Activated CD4-positive, alpha-beta T cell treated with anti-CD3 and anti-CD28 coated beads, Interleukin-2, amount 10 ng/mL, durations not matched to agents 24 days and 14 days (primary cell): ENCODE measurements around the gene DLG2. TPM values are rescaled to one million over a fixed set of nuclear protein-coding genes. Genes with fewer than 3 reads are reported as not detected.
"Not testable (repeated sequence)": the region's sequence is repeated elsewhere in the genome, so short reads cannot be mapped to it uniquely, and the experiment has no call there.

Experiments
- DNase-seq: peaks from one replicate; pipeline ENCODE4 v3.0.0; 2022
- H3K27ac Mint-ChIP-seq: one replicate; pipeline ENCODE4 v1.8.0; 2022; ENCODE audit warnings: mild to moderate bottlenecking, mixed read lengths
- H3K27me3 Mint-ChIP-seq: one replicate; pipeline ENCODE4 v1.8.0; 2022; ENCODE audit warnings: mixed read lengths
- H3K36me3 Mint-ChIP-seq: one replicate; pipeline ENCODE4 v1.8.0; 2022; ENCODE audit warnings: low read depth, mild to moderate bottlenecking, mixed read lengths
- H3K4me1 Mint-ChIP-seq: one replicate; pipeline ENCODE4 v1.8.0; 2021; ENCODE audit warnings: mixed read lengths
- H3K4me3 Mint-ChIP-seq: one replicate; pipeline ENCODE4 v1.8.0; 2022; ENCODE audit warnings: mild to moderate bottlenecking, moderate library complexity, mixed read lengths
- H3K9me3 Mint-ChIP-seq: one replicate; pipeline ENCODE4 v1.8.0; 2021; ENCODE audit warnings: mixed read lengths
- intact Hi-C: fragments of 100-400 bp; cut with micrococcal nuclease; formaldehyde crosslinking; loops from one replicate; pipeline ENCODE4 v1.15.1; 2023
- total RNA-seq: library from RNA; stranded (reverse); gene quantifications from 2 replicates; pipeline ENCODE4 v1.2.3, GENCODE V29; 2022

Gene DLG2
- total RNA-seq, 1 donor from 2014 or later = 1.0 TPM

GRCh38 chr11:85229723-85230122 lies 397.4 kb downstream of the DLG2 start:
- H3K4me3 Mint-ChIP-seq, H3K9me3 Mint-ChIP-seq, H3K27ac Mint-ChIP-seq, DNase-seq, intact Hi-C loops, H3K36me3 Mint-ChIP-seq, H3K4me1 Mint-ChIP-seq, H3K27me3 Mint-ChIP-seq: not testable (repeated sequence)

GRCh38 chr11:85196968-85197367 lies 430.2 kb downstream of the DLG2 start:
- DNase-seq = no peak
- Mint-ChIP-seq H3K36me3 (no peaks in the 10 kb centered on the region), H3K27me3 (no peaks in the 10 kb centered on the region), H3K4me1 (no peaks in the 10 kb centered on the region), H3K4me3 (no peak overlapping the region), H3K27ac (no peak overlapping the region), H3K9me3 (no peaks in the 10 kb centered on the region)
- intact Hi-C loops = no loop called here

- intact Hi-C loops = no loop called here
- Mint-ChIP-seq H3K4me3 (no peak overlapping the region), H3K27me3 (no peaks in the 10 kb centered on the region), H3K27ac (no peak overlapping the region), H3K4me1 (no peaks in the 10 kb centered on the region), H3K36me3 (no peaks in the 10 kb centered on the region), H3K9me3 (no peaks in the 10 kb centered on the region)
- DNase-seq = no peak
Observed at GRCh38 chr11:85195934-85196333, 431.2 kb downstream of the DLG2 start.

- H3K27me3 Mint-ChIP-seq = no peaks in the 10 kb centered on the region
- H3K36me3 Mint-ChIP-seq = no peaks in the 10 kb centered on the region
- DNase-seq = no peak
- intact Hi-C loops = no loop called here
- peaks cover 7% of the 10 kb centered on the region for H3K9me3 Mint-ChIP-seq
- no peak overlapping the region for H3K27ac Mint-ChIP-seq
- H3K4me3 Mint-ChIP-seq = no peak overlapping the region
- no peaks in the 10 kb centered on the region for H3K4me1 Mint-ChIP-seq
Observed at GRCh38 chr11:85187992-85188391, 439.2 kb downstream of the DLG2 start.

GRCh38 chr11:85184721-85185120 lies 442.4 kb downstream of the DLG2 start:
- no peak overlapping the region for H3K27ac Mint-ChIP-seq
- no peaks in the 10 kb centered on the region for H3K36me3 Mint-ChIP-seq
- no peak overlapping the region for H3K4me3 Mint-ChIP-seq
- peaks cover 7% of the 10 kb centered on the region for H3K9me3 Mint-ChIP-seq
- no peaks in the 10 kb centered on the region for H3K27me3 Mint-ChIP-seq
- intact Hi-C loops = no loop called here
- no peak for DNase-seq
- H3K4me1 Mint-ChIP-seq = no peaks in the 10 kb centered on the region

- intact Hi-C loops = no loop called here
- H3K27me3 Mint-ChIP-seq = no peaks in the 10 kb centered on the region
- no peaks in the 10 kb centered on the region for H3K36me3 Mint-ChIP-seq
- H3K4me3 Mint-ChIP-seq = no peak overlapping the region
- H3K27ac Mint-ChIP-seq = no peak overlapping the region
- H3K9me3 Mint-ChIP-seq = peaks cover 2% of the 10 kb centered on the region
- no peaks in the 10 kb centered on the region for H3K4me1 Mint-ChIP-seq
- DNase-seq = no peak
Observed at GRCh38 chr11:85182441-85183387, 444.4 kb downstream of the DLG2 start.

GRCh38 chr11:85180528-85180927 lies 446.6 kb downstream of the DLG2 start:
- no peaks in the 10 kb centered on the region for H3K27me3 Mint-ChIP-seq
- no peaks in the 10 kb centered on the region for H3K36me3 Mint-ChIP-seq
- intact Hi-C loops = no loop called here
- H3K9me3 Mint-ChIP-seq = peaks cover 6% of the 10 kb centered on the region
- H3K27ac Mint-ChIP-seq = no peak overlapping the region
- DNase-seq = no peak
- H3K4me3 Mint-ChIP-seq = no peak overlapping the region
- no peaks in the 10 kb centered on the region for H3K4me1 Mint-ChIP-seq

GRCh38 chr11:85171648-85172257 lies 455.4 kb downstream of the DLG2 start:
- peaks cover 16% of the 10 kb centered on the region for H3K9me3 Mint-ChIP-seq
- no peaks in the 10 kb centered on the region for H3K4me1 Mint-ChIP-seq
- no peak overlapping the region for H3K4me3 Mint-ChIP-seq
- DNase-seq = no peak
- H3K27ac Mint-ChIP-seq = no peak overlapping the region
- no peaks in the 10 kb centered on the region for H3K27me3 Mint-ChIP-seq
- intact Hi-C loops = no loop called here
- no peaks in the 10 kb centered on the region for H3K36me3 Mint-ChIP-seq

- Mint-ChIP-seq H3K27ac (no peak overlapping the region), H3K4me3 (no peak overlapping the region)
Observed at GRCh38 chr11:85170184-85170583, 457.0 kb downstream of the DLG2 start.

GRCh38 chr11:85167471-85167870 lies 459.7 kb downstream of the DLG2 start:
- no peaks in the 10 kb centered on the region for H3K27me3 Mint-ChIP-seq
- H3K4me1 Mint-ChIP-seq = no peaks in the 10 kb centered on the region
- no peak overlapping the region for H3K4me3 Mint-ChIP-seq
- no peak for DNase-seq
- H3K9me3 Mint-ChIP-seq = peaks cover 5% of the 10 kb centered on the region
- intact Hi-C loops = no loop called here
- no peak overlapping the region for H3K27ac Mint-ChIP-seq
- H3K36me3 Mint-ChIP-seq = no peaks in the 10 kb centered on the region

More at GRCh38 chr11:85170184-85170583, 457.0 kb downstream of the DLG2 start:
- H3K4me1 Mint-ChIP-seq = no peaks in the 10 kb centered on the region
- no peak for DNase-seq
- H3K9me3 Mint-ChIP-seq = peaks cover 9% of the 10 kb centered on the region
- no peaks in the 10 kb centered on the region for H3K27me3 Mint-ChIP-seq
- intact Hi-C loops = no loop called here
- H3K36me3 Mint-ChIP-seq = no peaks in the 10 kb centered on the region

GRCh38 chr11:85167038-85167437 lies 460.1 kb downstream of the DLG2 start:
- DNase-seq = no peak
- intact Hi-C loops = no loop called here
- no peaks in the 10 kb centered on the region for H3K4me1 Mint-ChIP-seq

GRCh38 chr11:85165819-85166218 lies 461.3 kb downstream of the DLG2 start:
- H3K4me3 Mint-ChIP-seq = no peak overlapping the region
- H3K27ac Mint-ChIP-seq = no peak overlapping the region
- no peaks in the 10 kb centered on the region for H3K4me1 Mint-ChIP-seq
- peaks cover 5% of the 10 kb centered on the region for H3K9me3 Mint-ChIP-seq
- DNase-seq = no peak
- no peaks in the 10 kb centered on the region for H3K27me3 Mint-ChIP-seq
- intact Hi-C loops = no loop called here
- H3K36me3 Mint-ChIP-seq = no peaks in the 10 kb centered on the region

More at GRCh38 chr11:85167038-85167437, 460.1 kb downstream of the DLG2 start:
- no peak overlapping the region for H3K4me3 Mint-ChIP-seq
- no peaks in the 10 kb centered on the region for H3K36me3 Mint-ChIP-seq
- H3K9me3 Mint-ChIP-seq = peaks cover 5% of the 10 kb centered on the region
- H3K27ac Mint-ChIP-seq = no peak overlapping the region
- H3K27me3 Mint-ChIP-seq = no peaks in the 10 kb centered on the region

GRCh38 chr11:85164743-85165142 lies 462.4 kb downstream of the DLG2 start:
- no peaks in the 10 kb centered on the region for H3K9me3 Mint-ChIP-seq
- intact Hi-C loops = no loop called here
- no peaks in the 10 kb centered on the region for H3K27me3 Mint-ChIP-seq
- no peak overlapping the region for H3K4me3 Mint-ChIP-seq
- no peak overlapping the region for H3K27ac Mint-ChIP-seq
- H3K4me1 Mint-ChIP-seq = no peaks in the 10 kb centered on the region
- no peak for DNase-seq
- no peaks in the 10 kb centered on the region for H3K36me3 Mint-ChIP-seq

- no peak overlapping the region for H3K4me3 Mint-ChIP-seq
- H3K4me1 Mint-ChIP-seq = no peaks in the 10 kb centered on the region
- intact Hi-C loops = no loop called here
- no peak overlapping the region for H3K27ac Mint-ChIP-seq
- H3K9me3 Mint-ChIP-seq = peaks cover 11% of the 10 kb centered on the region
- no peak for DNase-seq
- H3K27me3 Mint-ChIP-seq = no peaks in the 10 kb centered on the region
- no peaks in the 10 kb centered on the region for H3K36me3 Mint-ChIP-seq
Observed at GRCh38 chr11:85154294-85154693, 472.9 kb downstream of the DLG2 start.
